Measurements from ENCODE around the gene HSPA12A. TPM values are rescaled to one million over a fixed set of nuclear protein-coding genes. Genes with fewer than 3 reads are reported as not detected.
"Not testable (repeated sequence)": the region's sequence is repeated elsewhere in the genome, so short reads cannot be mapped to it uniquely, and the experiment has no call there.

HSPA12A gene
- polyA plus RNA-seq, 4 donors = 19.9 to 49.7 (median 35.7) TPM

GRCh38 chr10:116719804-116720203, 22.6 kb downstream of the HSPA12A start:
- DNase-seq (ENCODE audit: low read depth in 4 of 4, low spot score in 3 of 4) = no peak

GRCh38 chr10:116718058-116718457, 24.3 kb downstream of the HSPA12A start:
- DNase-seq (ENCODE audit: low read depth in 4 of 4, low spot score in 3 of 4) = no peak

GRCh38 chr10:116716381-116716780, 26.0 kb downstream of the HSPA12A start:
- DNase-seq (ENCODE audit: low read depth in 4 of 4, low spot score in 3 of 4) = no peak

- no peak for DNase-seq (ENCODE audit: low read depth in 4 of 4, low spot score in 3 of 4)
Measured at GRCh38 chr10:116715839-116716377, 26.5 kb downstream of the HSPA12A start.

GRCh38 chr10:116715341-116715740, 27.0 kb downstream of the HSPA12A start:
- no peak for DNase-seq (ENCODE audit: low read depth in 4 of 4, low spot score in 3 of 4)

GRCh38 chr10:116713846-116714245, 28.5 kb downstream of the HSPA12A start:
- DNase-seq (ENCODE audit: low read depth in 4 of 4, low spot score in 3 of 4) = no peak

- no peak for DNase-seq (ENCODE audit: low read depth in 4 of 4, low spot score in 3 of 4)
Measured at GRCh38 chr10:116712989-116713543, 29.3 kb downstream of the HSPA12A start.

GRCh38 chr10:116712519-116712918, 29.8 kb downstream of the HSPA12A start:
- no peak for DNase-seq (ENCODE audit: low read depth in 4 of 4, low spot score in 3 of 4)

- not testable (repeated sequence) for DNase-seq (ENCODE audit: low read depth in 4 of 4, low spot score in 3 of 4)
Measured at GRCh38 chr10:116711803-116712202, 30.6 kb downstream of the HSPA12A start.

GRCh38 chr10:116710076-116710475, 32.3 kb downstream of the HSPA12A start:
- no peak for DNase-seq (ENCODE audit: low read depth in 4 of 4, low spot score in 3 of 4)

GRCh38 chr10:116708877-116709276, 33.5 kb downstream of the HSPA12A start:
- DNase-seq (ENCODE audit: low read depth in 4 of 4, low spot score in 3 of 4) = no peak

GRCh38 chr10:116708391-116708821, 34.0 kb downstream of the HSPA12A start:
- no peak for DNase-seq (ENCODE audit: low read depth in 4 of 4, low spot score in 3 of 4)

GRCh38 chr10:116707981-116708380, 34.4 kb downstream of the HSPA12A start:
- DNase-seq (ENCODE audit: low read depth in 4 of 4, low spot score in 3 of 4) = no peak

GRCh38 chr10:116706281-116706680, 36.1 kb downstream of the HSPA12A start:
- DNase-seq (ENCODE audit: low read depth in 4 of 4, low spot score in 3 of 4) = no peak

GRCh38 chr10:116705498-116705897, 36.9 kb downstream of the HSPA12A start:
- no peak for DNase-seq (ENCODE audit: low read depth in 4 of 4, low spot score in 3 of 4)

- no peak for DNase-seq (ENCODE audit: low read depth in 4 of 4, low spot score in 3 of 4)
Measured at GRCh38 chr10:116704926-116705325, 37.4 kb downstream of the HSPA12A start.

- no peak for DNase-seq (ENCODE audit: low read depth in 4 of 4, low spot score in 3 of 4)
Measured at GRCh38 chr10:116702165-116702564, 40.2 kb downstream of the HSPA12A start.

GRCh38 chr10:116699471-116700150, 42.8 kb downstream of the HSPA12A start:
- no peak for DNase-seq (ENCODE audit: low read depth in 4 of 4, low spot score in 3 of 4)

GRCh38 chr10:116699049-116699448, 43.3 kb downstream of the HSPA12A start:
- DNase-seq (ENCODE audit: low read depth in 4 of 4, low spot score in 3 of 4) = no peak

GRCh38 chr10:116698364-116698763, 44.0 kb downstream of the HSPA12A start:
- no peak for DNase-seq (ENCODE audit: low read depth in 4 of 4, low spot score in 3 of 4)

GRCh38 chr10:116697816-116698215, 44.5 kb downstream of the HSPA12A start:
- no peak for DNase-seq (ENCODE audit: low read depth in 4 of 4, low spot score in 3 of 4)

- no peak for DNase-seq (ENCODE audit: low read depth in 4 of 4, low spot score in 3 of 4)
Measured at GRCh38 chr10:116696919-116697318, 45.4 kb downstream of the HSPA12A start.

Data from left renal pelvis (tissue), 4 donors.